Measurements from ENCODE around the gene FNDC3B. TPM values are rescaled to one million over a fixed set of nuclear protein-coding genes. Genes with fewer than 3 reads are reported as not detected.

The FNDC3B gene
- total and polyA plus RNA-seq, 2 of the 8 experiments (the other 6 are each of a cell fraction or from before 2014, with no cell fraction given), result 14.1 to 44.4 TPM

DNA sequence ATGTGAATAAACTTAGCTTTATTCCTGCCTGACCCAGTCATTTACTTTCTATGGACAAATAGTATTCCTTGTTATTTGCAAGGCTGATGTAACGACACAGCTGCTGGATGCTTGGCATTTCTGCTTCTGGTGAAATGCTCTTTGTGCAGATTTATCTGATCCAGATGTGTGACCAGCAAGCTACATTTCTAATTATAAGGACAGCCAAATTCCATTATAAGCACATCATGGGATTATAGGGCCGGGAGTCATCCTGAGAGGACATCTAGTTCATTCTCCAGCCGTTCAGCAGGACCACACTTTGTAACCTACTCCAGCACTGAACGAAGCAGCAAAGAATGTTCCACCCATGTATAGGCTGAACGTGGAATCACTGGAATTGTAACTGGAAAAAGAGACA lies 42.9 kb downstream of the FNDC3B start:
- CTCF ChIA-PET (ENCODE audit: partially characterized antibody), result no interaction called here
- peaks cover 0 to 96% of the 10 kb centered on the region in 2 experiments; a peak in 3 of 4 replicates for H3K79me2 ChIP-seq (ENCODE audit: control insufficient read depth in 1 of 2, insufficient read depth in 2 of 2, low read length in 2 of 2)

More for the DNA sequence above, 42.9 kb downstream of the FNDC3B start:
- no peak overlapping the region for H4K91ac ChIP-seq (replicated peaks; ENCODE audit: insufficient read length, low read length)
- H2BK15ac ChIP-seq (ENCODE audit: low read length), result no peak overlapping the region
- no peak overlapping the region for H3K4me2 ChIP-seq (ENCODE audit: insufficient read depth in 1 of 2, low read depth in 2 of 2, low read length in 2 of 2)
- POLR2A ChIA-PET (ENCODE audit: partially characterized antibody), result interaction anchor here (1.6 kb wide), 1 partner anchor 10 kb away, joined by 4 read pairs; no protein-coding TSS in a partner anchor
- H2BK5ac ChIP-seq (ENCODE audit: low read depth, low read length), result no peak overlapping the region
- H3K18ac ChIP-seq (ENCODE audit: extremely low read depth, low read length), result no peak overlapping the region
- no peak overlapping the region for H3K4ac ChIP-seq (replicated peaks; ENCODE audit: insufficient read length, low read depth, low read length)
- no peak overlapping the region for H2AK5ac ChIP-seq (ENCODE audit: low read depth, low read length)
- H3K4me3 ChIP-seq (ENCODE audit: extremely low read depth in 1 of 4, insufficient read depth in 2 of 4, low read depth in 3 of 4, low read length in 4 of 4), result no peak overlapping the region
- H3K9ac ChIP-seq (replicated peaks in 1 of 4; ENCODE audit: extremely low read depth in 1 of 4, low read depth in 3 of 4, low read length in 3 of 4), result no peak overlapping the region
- H3K36me3 ChIP-seq (ENCODE audit: control insufficient read depth in 2 of 4, insufficient read depth in 4 of 4, low read length in 3 of 4), result peaks cover 0 to 11% (median 2%) of the 10 kb centered on the region in 4 experiments; a peak in 4 of 8 replicates
- H3K23ac ChIP-seq (ENCODE audit: insufficient read length), result no peak overlapping the region
- no peak overlapping the region for H3K27ac ChIP-seq (ENCODE audit: low read depth, low read length)
- no peaks in the 10 kb centered on the region for H4K20me1 ChIP-seq (replicated peaks in 1 of 2; ENCODE audit: control insufficient read depth in 1 of 2, insufficient read depth in 2 of 2, low read length in 2 of 2)
- H3K56ac ChIP-seq (replicated peaks; ENCODE audit: insufficient read length, low read depth, low read length), result no peak overlapping the region
- H2BK120ac ChIP-seq (replicated peaks; ENCODE audit: low read depth, low read length), result no peak overlapping the region
- no peaks in the 10 kb centered on the region for H3K27me3 ChIP-seq (replicated peaks in 1 of 4; ENCODE audit: control insufficient read depth in 3 of 4, extremely low read depth in 1 of 4, insufficient read depth in 3 of 4, low read length in 3 of 4)
- H2BK12ac ChIP-seq (ENCODE audit: low read depth, low read length), result no peak overlapping the region
- TF ChIP-seq TBP (IDR thresholded peaks at IDR 0.05; ENCODE audit: low read depth, low read length) (no peak), CHD2 (IDR thresholded peaks at IDR 0.05; ENCODE audit: low read length) (no peak), CHD1 (IDR thresholded peaks at IDR 0.05; ENCODE audit: low read depth, low read length) (no peak), POLR2AphosphoS5 (IDR thresholded peaks at IDR 0.05; ENCODE audit: low read depth, low read length) (no peak), RFX5 (IDR thresholded peaks at IDR 0.05; ENCODE audit: borderline replicate concordance, low read depth, low read length) (no peak), RXRA (IDR thresholded peaks at IDR 0.05; ENCODE audit: insufficient read depth, low read depth, low read length) (no peak), CBX5 (IDR thresholded peaks at IDR 0.05; ENCODE audit: low read depth, low read length) (no peak), SP1 (IDR thresholded peaks at IDR 0.05; ENCODE audit: low read depth, low read length) (no peak), POU5F1 (IDR thresholded peaks at IDR 0.05; ENCODE audit: low read depth, low read length) (no peak)
- TF ChIP-seq, protein P1, sequence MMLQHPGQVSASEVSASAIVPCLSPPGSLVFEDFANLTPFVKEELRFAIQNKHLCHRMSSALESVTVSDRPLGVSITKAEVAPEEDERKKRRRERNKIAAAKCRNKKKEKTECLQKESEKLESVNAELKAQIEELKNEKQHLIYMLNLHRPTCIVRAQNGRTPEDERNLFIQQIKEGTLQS (IDR thresholded peaks at IDR 0.05; ENCODE audit: insufficient read depth, low read depth, low read length), result no peak
- peaks cover 0 to 7% (median 2%) of the 10 kb centered on the region in 4 experiments; a peak in 2 of 7 replicates for H3K4me1 ChIP-seq (replicated peaks in 1 of 4; ENCODE audit: control insufficient read depth in 3 of 4, insufficient read depth in 4 of 4, low read length in 3 of 4)
- H3K9me3 ChIP-seq (ENCODE audit: insufficient read depth in 2 of 2, low read depth in 1 of 2, low read length in 1 of 2), result peaks cover 4 to 7% of the 10 kb centered on the region in 2 experiments; a peak in 3 of 4 replicates
- no peaks in the 10 kb centered on the region for H3K23me2 ChIP-seq (ENCODE audit: low read depth, low read length)
- no peak overlapping the region for H4K5ac ChIP-seq (ENCODE audit: insufficient read length, low read depth, low read length)
- 93% methylated on average over 5 of the region's 5 CpGs; no CpG with 5 or more reads in 1 of the 2 experiments for WGBS, 2 experiments (ENCODE audit: extremely low coverage in 1 of 2, insufficient coverage in 1 of 2, insufficient read length in 1 of 2, insufficient replicate concordance in 2 of 2, low coverage in 1 of 2, low lambda C conversion rate in 2 of 2, missing lambda C conversion rate in 1 of 2)
- H4K8ac ChIP-seq (ENCODE audit: extremely low read depth, insufficient read depth, low read length), result no peak overlapping the region
- H2AFZ ChIP-seq (ENCODE audit: low read length), result no peak overlapping the region
- H3K14ac ChIP-seq (ENCODE audit: insufficient read length), result no peak overlapping the region
- H3K79me1 ChIP-seq (ENCODE audit: low read depth, low read length), result no peaks in the 10 kb centered on the region; the same call in none of the 2 replicates
- DNase-seq (ENCODE audit: low read depth in 1 of 2, low spot score in 2 of 2) (no peak), FAIRE-seq (no peak)
- no peak overlapping the region for H2BK20ac ChIP-seq (ENCODE audit: low read length)
